Measurements from ENCODE around the gene PAX7.

DNA sequence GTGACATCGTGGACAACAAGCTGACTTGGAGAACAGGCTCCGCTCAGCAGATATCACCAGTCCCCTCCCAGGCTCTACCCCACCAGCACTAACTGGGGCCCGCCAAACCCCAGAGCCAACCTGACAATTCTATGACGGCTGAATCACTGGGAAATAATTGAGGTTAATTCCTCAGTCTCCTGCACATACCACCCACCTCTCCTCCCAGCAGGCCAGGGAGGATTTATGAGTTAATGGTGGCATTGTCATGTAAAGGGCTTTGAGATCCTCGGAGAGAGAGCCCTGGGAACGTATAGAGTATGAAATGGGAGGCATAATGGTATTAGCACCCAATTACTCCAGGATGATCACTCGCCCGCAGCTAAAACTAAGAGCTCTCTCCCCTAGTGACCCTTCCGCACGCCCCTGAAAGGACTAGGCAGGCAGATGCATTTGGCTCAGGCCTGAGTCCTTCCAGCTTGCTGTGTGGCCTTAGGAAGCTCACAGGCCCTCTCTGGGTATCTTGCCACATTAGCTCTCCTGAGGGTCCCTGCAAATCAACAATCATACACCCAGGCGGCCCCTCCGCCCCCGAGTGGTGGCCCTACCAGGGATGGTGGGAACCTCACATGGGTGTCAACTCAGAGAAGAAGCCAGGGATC lies 27.3 kb upstream of the PAX7 start:
- TF ChIP-seq CTCF (IDR thresholded peaks at IDR 0.05) (no peak), POLR2A (IDR thresholded peaks at IDR 0.05) (no peak)

Data from heart left ventricle (tissue), 13 donors.